HG03066 (cell line): Measurements from ENCODE around the gene MSMO1.
"Not testable (repeated sequence)": the region's sequence is repeated elsewhere in the genome, so short reads cannot be mapped to it uniquely, and the experiment has no call there.

ENCODE experiments used
- ATAC-seq: cut with Tn5 transposase; IDR thresholded peaks from one replicate; pipeline ENCODE4 v1.9.1; 2021; ENCODE audit warnings: low read depth; ENCODE audit not compliant: unreplicated experiment

Gene MSMO1

GRCh38 chr4:165327211-165328100 is at the start of gene MSMO1:
Gene MSMO1, plus strand, starts transcription at chr4:165327669. Its CDS starts 5,702 bp downstream, at chr4:165333371.
- ATAC-seq, result peak; percentile 95

GRCh38 chr4:165279531-165279930 is 47.9 kb upstream of the MSMO1 start:
- ATAC-seq, result not testable (repeated sequence)

GRCh38 chr4:165284697-165285096 is 42.8 kb upstream of the MSMO1 start:
- ATAC-seq, result not testable (repeated sequence)

- ATAC-seq, result peak; percentile 61
Measured at GRCh38 chr4:165286619-165287340, 40.7 kb upstream of the MSMO1 start.

DNA sequence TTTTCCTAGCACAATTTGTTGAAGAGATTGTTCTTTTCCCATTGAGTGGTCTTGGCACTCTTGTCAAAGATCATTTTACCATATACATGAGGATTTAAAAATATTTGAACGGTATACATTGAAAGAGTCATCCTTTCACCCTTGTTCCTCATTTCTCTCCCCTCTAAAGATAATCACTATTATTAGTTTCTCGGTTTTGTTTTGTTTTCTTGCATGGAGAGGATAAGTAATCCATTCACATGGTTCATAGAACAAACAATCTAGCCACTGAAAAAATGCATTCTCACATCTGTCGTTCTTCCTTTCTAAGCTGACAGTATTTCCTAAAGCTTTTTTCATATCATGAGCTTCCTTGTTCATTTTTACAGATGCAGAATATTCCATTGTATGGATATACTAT is 39.2 kb upstream of the MSMO1 start:
- peak; percentile 66 for ATAC-seq

DNA sequence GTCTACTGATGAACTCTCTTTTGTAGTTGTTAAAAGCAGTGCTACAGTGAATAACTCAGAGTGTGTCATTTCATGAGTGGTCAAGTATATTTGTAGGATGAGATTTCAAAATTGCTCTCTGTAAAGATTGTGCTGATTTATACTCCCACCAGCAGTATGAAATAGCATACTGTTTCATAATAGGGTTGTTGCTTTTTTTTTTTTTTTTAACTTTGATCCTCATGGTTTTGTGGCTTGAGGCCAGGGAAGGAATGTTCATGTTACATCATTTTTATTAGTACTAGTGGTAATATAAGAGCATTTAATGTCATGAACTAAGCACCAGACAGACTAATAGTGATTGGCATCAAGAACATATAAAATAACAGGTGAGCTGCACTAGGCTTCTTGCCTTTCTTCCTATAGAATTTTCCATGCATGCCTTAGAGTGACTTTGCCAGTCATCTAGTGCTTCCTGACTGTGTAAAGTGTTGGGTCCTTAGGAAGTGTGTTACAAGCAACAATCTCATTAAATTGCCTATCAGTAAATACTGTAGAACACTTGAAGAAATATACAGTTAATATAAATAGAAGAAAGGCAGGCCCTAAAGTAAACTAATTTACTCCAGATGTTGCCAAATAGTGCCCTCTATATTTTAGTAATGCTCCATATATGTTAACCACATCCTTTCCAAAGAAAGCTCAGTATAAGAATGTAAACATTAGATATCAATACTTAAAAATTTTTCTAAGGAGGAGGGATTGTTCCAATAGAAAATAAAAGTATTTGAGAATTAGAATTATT is 38.6 kb upstream of the MSMO1 start:
- ATAC-seq, result peak; percentile 15

- ATAC-seq, result no peak
Measured at GRCh38 chr4:165289423-165289785, 38.1 kb upstream of the MSMO1 start.

DNA sequence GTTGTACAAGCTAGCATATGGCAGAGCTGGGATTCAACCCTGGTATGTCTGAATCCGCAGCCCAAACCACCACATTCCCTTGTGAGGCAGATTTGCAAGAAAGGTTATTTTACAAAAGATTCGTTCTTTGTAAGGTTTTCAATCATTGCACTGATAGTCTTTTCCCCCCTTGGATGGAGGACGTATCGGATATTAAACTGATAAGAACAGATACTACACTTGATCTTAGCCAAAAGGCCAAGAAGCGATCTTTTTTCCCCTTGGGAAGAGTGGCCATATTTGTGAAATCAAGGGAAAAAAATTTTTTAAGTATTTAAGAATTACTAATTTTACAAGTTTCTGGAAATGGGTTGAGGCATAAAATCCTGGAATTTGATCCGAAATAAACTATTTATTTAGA is 34.4 kb upstream of the MSMO1 start:
- ATAC-seq, result no peak

DNA sequence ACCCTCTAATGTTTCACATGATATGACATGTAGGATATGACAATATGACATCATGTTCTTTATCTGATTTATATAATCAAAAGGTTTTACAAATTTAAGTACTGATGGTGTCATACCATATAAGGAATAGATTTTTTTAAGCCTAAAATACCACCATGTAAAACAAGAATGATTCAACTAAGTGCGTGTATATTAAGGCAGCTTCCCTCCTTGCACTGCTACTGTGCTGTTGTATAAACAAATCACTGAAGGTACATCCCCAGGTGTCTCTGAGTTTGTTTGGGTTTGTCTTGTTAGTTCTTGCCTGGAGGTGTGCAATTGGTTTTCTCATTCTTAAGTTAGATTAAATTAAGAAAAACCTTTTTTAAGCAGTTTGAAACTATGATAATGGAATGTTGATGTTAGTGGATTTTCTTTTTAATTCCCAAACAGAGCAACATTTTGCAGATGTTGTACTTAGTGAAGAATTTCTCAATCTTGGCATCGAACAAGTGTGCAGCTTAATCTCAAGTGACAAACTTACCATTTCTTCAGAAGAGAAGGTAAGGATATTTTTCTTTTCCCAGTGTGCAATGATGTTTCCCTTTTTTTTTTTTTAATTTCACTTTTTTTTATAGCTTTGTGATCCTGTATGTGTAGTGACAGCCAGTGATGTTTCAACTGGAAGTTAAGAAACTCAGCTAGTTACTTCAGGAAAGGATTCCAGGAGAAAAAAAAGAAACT is 33.4 kb upstream of the MSMO1 start:
- ATAC-seq, result no peak

DNA sequence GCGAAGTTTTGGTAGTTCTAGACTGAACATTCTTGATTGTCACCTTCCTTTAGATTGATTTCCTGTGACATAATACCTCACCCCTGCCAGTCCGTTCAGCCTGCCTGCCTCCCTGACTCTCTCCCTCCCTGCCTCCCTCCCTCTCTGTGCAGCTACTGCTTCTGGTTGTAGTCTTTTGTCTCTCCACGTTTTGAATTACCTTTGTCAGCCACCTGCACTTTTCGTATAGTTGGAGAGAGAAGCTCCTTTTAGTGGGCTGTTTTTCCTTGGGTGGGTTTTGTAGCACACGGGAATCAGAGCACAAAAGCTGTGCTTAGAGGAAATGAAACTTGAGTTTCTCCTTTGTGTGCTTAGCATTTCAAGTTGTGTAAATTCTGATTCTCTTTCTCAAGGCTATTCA is 32.6 kb upstream of the MSMO1 start:
- ATAC-seq, result peak; percentile 91

GRCh38 chr4:165297626-165298025 is 29.8 kb upstream of the MSMO1 start:
- ATAC-seq, result no peak

DNA sequence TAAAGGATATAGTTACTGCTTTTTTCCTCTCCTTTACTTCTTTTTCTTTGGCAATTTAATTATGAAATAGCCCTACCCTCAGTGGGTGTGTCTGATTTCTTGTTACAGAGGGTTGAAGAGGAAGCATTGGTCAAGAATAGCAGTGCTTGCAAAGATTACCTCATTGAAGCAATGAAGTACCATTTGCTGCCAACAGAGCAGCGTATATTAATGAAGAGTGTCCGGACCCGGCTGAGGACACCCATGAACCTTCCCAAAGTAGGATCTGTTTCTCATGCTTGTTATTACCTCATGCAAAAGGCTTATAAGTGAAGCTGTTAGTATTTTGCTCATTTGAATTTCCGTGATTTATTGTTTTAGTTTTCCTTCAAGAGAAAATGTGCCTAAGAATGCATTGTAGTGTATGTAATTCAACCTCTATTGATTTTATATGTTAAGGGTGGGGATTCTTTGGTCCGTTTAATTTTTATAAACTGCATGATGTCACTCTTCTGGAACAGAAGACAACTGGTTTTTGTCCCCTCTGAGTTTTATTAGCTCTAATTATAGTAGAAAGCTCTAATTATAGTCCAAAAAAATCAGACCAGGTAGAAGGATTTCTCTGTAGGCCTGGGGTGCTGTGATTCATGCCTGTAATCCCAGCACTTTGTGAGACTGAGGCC is 27.9 kb upstream of the MSMO1 start:
- no peak for ATAC-seq

- peak; percentile 84 for ATAC-seq
Measured at GRCh38 chr4:165301833-165302232, 25.6 kb upstream of the MSMO1 start.

GRCh38 chr4:165302658-165303057 is 24.8 kb upstream of the MSMO1 start:
- no peak for ATAC-seq

- no peak for ATAC-seq
Measured at GRCh38 chr4:165308166-165308565, 19.3 kb upstream of the MSMO1 start.

DNA sequence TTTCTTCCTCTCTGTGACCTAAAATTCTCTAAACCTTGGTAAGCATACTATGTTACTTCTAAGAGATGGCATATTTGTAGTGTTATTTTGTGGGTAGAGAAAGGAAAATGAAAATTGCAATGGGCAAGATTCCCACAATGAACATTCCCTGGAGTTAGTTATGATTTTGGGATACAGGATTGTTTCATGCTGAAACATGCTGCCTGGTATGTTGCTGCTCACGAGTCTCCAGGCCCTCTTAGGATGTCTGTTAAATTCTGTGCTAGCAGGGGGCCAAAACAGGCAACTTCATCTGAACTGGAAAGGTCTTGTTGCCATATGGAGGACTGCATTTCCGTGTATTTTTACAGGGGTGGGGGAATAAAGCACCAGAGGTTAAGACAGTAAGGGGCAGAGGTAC is 18.9 kb upstream of the MSMO1 start:
- no peak for ATAC-seq

GRCh38 chr4:165309456-165309855 is 18.0 kb upstream of the MSMO1 start:
- ATAC-seq, result no peak

DNA sequence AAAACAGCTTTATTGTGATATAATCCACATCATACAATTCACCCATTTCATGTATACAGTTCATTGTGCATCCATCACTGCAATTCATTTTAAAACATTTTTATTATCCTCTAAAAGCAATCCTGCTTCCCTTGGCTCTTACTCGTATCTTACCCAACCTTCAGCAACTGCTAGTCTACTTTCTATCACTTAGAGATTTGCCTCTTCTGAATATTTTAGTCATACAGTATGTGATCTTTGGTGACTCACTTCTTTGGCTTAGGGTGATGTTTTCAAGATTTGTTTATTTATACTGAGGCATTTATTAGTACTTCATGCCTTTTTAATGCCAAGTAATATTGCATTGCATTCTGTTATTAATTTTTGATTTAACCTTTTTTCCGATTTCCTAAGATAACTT is 15.0 kb upstream of the MSMO1 start:
- ATAC-seq, result no peak

GRCh38 chr4:165319030-165319429 is 8.4 kb upstream of the MSMO1 start:
- no peak for ATAC-seq

GRCh38 chr4:165319509-165319908 is 8.0 kb upstream of the MSMO1 start:
- ATAC-seq, result no peak
